Thoracic aorta endothelial cell (primary cell): ENCODE data around the gene GFRA1. TPM values are rescaled to one million over a fixed set of nuclear protein-coding genes. Genes with fewer than 3 reads are reported as not detected.

Experiments
- total RNA-seq: library from RNA; depleted of rRNA; stranded (reverse); fragments of >200 nt; gene quantifications from 2 replicates; pipeline ENCODE4 v1.2.3, GENCODE V29; 2012

GFRA1 gene
- total RNA-seq, result under 0.01 TPM in 1 of 2 replicates, not detected in the other

GRCh38 chr10:116272440-116273283 is at the start of gene GFRA1:
Gene GFRA1 (minus strand): TSS chr10:116273206. CDS start chr10:116272029, 1,177 bp downstream.

Other genes with a start within 250 kb of the GFRA1 start
- gene CCDC172, start 51.2 kb upstream of the GFRA1 start, total RNA-seq, result not detected in 2 replicates
- gene PNLIPRP3, start 154.6 kb upstream of the GFRA1 start, total RNA-seq, result not detected in 2 replicates